Osteocyte (in vitro differentiated cells): ENCODE data around the gene CD55. TPM values are rescaled to one million over a fixed set of nuclear protein-coding genes. Genes with fewer than 3 reads are reported as not detected.

Experiments
- DNase-seq: peaks from one replicate; pipeline ENCODE4 v3.0.0; 2021; ENCODE audit warnings: mixed read lengths; ENCODE audit not compliant: unreplicated experiment; ENCODE audit errors: extremely low spot score
- H3K27ac Mint-ChIP-seq: one replicate; pipeline ENCODE4 v1.8.0; 2021; ENCODE audit warnings: mild to moderate bottlenecking, mixed read lengths; ENCODE audit not compliant: unreplicated experiment
- H3K27me3 Mint-ChIP-seq: one replicate; pipeline ENCODE4 v1.8.0; 2021; ENCODE audit warnings: mixed read lengths; ENCODE audit not compliant: unreplicated experiment
- H3K36me3 Mint-ChIP-seq: one replicate; pipeline ENCODE4 v1.8.0; 2021; ENCODE audit warnings: mixed read lengths; ENCODE audit not compliant: unreplicated experiment
- H3K4me1 Mint-ChIP-seq: one replicate; pipeline ENCODE4 v1.8.0; 2021; ENCODE audit warnings: mixed read lengths; ENCODE audit not compliant: unreplicated experiment
- H3K4me3 Mint-ChIP-seq: one replicate; pipeline ENCODE4 v1.8.0; 2021; ENCODE audit warnings: mild to moderate bottlenecking, moderate library complexity, mixed read lengths; ENCODE audit not compliant: unreplicated experiment
- H3K9me3 Mint-ChIP-seq: one replicate; pipeline ENCODE4 v1.8.0; 2021; ENCODE audit warnings: mixed read lengths; ENCODE audit not compliant: unreplicated experiment
- total RNA-seq: library from RNA; stranded (reverse); gene quantifications from 2 replicates; pipeline ENCODE4 v1.2.1, GENCODE V29; 2021
- TF ChIP-seq, protein P1 (sequence below): fragments of 200-600 bp; sonication (generic); IDR thresholded peaks from 2 replicates; pipeline ENCODE4 v1.5.0; 2021; ENCODE audit warnings: antibody characterized with exemption, mild to moderate bottlenecking, moderate library complexity

Gene CD55
- total RNA-seq, 1 donor from 2014 or later, result 3.3 TPM

DNA sequence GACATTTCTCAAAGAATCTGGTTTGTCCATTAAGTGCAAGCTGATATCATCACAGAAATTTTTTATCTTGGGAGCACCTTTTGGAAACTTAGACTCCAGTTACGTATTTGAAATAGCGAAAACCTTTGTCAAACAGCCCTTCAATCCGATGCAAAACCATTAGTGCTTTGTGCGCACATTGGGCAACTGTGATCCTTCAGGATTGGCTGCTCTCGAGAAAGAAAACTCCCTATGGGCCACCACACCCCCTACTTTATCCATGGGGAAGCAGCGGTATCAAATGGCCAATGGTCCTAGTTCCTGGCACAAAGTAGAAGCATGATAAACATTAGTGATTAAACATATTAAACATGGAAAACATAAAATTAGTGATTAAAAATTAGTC lies 16.0 kb upstream of the CD55 start:
- Mint-ChIP-seq H3K27me3 (peaks cover 8% of the 10 kb centered on the region), H3K4me3 (no peak overlapping the region), H3K4me1 (peaks cover 4% of the 10 kb centered on the region), H3K27ac (no peak overlapping the region), H3K36me3 (no peaks in the 10 kb centered on the region), H3K9me3 (peaks cover 13% of the 10 kb centered on the region)
- DNase-seq, result no peak
- TF ChIP-seq, protein P1, sequence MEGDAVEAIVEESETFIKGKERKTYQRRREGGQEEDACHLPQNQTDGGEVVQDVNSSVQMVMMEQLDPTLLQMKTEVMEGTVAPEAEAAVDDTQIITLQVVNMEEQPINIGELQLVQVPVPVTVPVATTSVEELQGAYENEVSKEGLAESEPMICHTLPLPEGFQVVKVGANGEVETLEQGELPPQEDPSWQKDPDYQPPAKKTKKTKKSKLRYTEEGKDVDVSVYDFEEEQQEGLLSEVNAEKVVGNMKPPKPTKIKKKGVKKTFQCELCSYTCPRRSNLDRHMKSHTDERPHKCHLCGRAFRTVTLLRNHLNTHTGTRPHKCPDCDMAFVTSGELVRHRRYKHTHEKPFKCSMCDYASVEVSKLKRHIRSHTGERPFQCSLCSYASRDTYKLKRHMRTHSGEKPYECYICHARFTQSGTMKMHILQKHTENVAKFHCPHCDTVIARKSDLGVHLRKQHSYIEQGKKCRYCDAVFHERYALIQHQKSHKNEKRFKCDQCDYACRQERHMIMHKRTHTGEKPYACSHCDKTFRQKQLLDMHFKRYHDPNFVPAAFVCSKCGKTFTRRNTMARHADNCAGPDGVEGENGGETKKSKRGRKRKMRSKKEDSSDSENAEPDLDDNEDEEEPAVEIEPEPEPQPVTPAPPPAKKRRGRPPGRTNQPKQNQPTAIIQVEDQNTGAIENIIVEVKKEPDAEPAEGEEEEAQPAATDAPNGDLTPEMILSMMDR, result no peak

DNA sequence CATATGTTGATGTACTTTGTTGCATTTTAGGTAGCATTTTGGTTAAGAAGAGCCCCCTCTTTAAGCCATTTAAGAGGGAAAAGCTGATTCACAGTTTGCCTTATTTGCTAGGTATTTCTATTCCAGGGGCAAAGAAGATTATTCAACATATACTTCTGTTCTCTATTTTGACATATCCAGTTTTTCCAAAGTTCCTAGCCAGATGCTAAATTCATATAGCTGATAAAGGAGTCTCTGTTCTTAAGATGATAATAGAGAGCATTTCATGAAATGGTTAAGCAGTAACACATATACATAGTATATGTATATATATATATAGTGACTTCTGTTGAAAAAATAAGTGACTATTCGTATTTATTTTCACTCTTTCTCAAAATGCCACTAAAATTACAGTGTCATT lies 15.5 kb upstream of the CD55 start:
- H3K27ac Mint-ChIP-seq, result no peak overlapping the region
- peaks cover 8% of the 10 kb centered on the region for H3K27me3 Mint-ChIP-seq
- no peak overlapping the region for H3K4me3 Mint-ChIP-seq
- H3K9me3 Mint-ChIP-seq, result peaks cover 13% of the 10 kb centered on the region
- no peaks in the 10 kb centered on the region for H3K36me3 Mint-ChIP-seq
- no peak for DNase-seq
- peaks cover 4% of the 10 kb centered on the region for H3K4me1 Mint-ChIP-seq
- TF ChIP-seq, protein P1, result no peak

DNA sequence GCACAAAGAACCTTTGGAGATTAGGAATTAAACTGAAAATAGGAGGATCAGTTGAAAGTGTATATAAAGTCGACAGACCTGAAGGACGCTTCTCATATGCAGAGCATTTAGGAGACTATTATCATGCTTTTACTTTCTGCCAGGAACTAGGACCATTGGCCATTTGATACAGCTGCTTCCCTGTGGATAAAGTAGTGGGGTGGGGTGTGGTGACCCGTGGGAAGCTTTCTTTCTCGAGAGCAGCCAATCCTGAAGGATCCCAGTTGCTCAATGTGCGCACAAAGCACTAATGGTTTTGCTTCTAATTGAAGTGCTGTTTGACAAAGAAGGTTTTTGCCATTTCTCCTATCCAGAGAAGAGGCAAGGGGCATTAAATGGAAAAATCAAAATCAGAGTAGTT lies 14.9 kb upstream of the CD55 start:
- H3K27ac Mint-ChIP-seq, result no peak overlapping the region
- no peak overlapping the region for H3K4me3 Mint-ChIP-seq
- H3K4me1 Mint-ChIP-seq, result peaks cover 4% of the 10 kb centered on the region
- TF ChIP-seq, protein P1, result no peak
- H3K27me3 Mint-ChIP-seq, result peaks cover 8% of the 10 kb centered on the region
- H3K9me3 Mint-ChIP-seq, result peaks cover 13% of the 10 kb centered on the region
- DNase-seq, result no peak
- no peaks in the 10 kb centered on the region for H3K36me3 Mint-ChIP-seq

DNA sequence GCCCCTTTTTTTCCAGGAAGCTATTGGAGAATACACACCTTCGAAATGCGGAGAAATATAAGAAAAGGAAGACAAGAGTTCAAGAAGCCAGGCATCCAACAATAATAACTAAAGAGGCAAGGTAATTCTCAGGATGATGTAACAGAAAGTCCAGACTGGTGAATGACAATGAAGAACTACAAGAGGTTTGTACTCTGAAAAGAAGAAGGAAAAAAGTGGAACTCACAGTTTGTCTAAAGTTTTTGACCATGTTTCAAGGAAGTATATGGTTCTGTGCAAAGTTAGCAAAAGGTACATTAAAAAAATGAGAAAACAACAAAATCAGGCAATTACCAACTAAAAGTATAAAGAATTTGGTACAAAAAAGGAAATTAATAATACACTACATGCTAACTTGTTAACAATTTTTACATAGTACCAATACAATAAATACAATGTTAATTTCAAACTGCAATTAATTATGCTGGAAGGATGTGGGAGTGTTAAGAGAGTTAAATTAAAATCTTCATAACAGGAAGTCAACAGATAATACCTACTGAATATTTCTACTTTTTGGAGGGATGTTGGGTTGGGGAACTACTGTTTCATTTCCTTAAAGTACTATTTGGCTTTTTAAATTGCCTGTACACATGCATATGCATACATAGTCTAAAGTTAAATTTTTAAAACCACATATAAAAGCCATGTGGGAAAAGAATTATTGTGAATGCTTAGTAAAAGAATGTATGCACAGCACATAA lies 12.9 kb upstream of the CD55 start:
- peaks cover 4% of the 10 kb centered on the region for H3K4me1 Mint-ChIP-seq
- no peak overlapping the region for H3K4me3 Mint-ChIP-seq
- no peak overlapping the region for H3K27ac Mint-ChIP-seq
- no peak for DNase-seq
- no peaks in the 10 kb centered on the region for H3K36me3 Mint-ChIP-seq
- TF ChIP-seq, protein P1, result no peak
- H3K27me3 Mint-ChIP-seq, result peaks cover 8% of the 10 kb centered on the region
- H3K9me3 Mint-ChIP-seq, result no peaks in the 10 kb centered on the region

DNA sequence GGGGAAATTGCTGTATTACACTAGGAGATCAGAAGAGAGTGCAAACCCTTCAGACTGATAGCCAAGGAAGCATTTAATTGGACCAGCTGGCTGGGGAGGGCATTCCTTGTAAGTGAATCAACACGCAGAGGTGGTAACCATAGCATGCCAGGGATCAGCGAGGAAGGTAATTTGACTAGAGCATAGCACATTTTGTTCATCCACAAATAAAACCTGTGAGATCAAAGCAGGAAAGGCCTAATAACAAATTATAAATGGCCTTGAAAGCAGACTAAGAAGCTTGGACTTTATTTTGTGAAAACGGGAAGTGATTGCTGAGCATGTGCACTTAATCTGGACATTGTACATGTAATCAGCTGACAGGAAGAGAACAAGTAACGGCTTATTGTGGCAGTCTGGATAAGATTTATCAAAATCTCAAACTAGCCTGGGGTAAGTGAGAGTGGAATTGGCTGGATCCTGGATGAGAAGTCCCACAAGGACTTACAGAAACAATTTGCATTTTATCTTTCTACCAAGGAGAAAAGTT lies 11.7 kb upstream of the CD55 start:
- H3K9me3 Mint-ChIP-seq, result no peaks in the 10 kb centered on the region
- H3K27me3 Mint-ChIP-seq, result peaks cover 13% of the 10 kb centered on the region
- DNase-seq, result no peak
- TF ChIP-seq, protein P1, result no peak
- no peaks in the 10 kb centered on the region for H3K36me3 Mint-ChIP-seq
- no peak overlapping the region for H3K4me3 Mint-ChIP-seq
- H3K27ac Mint-ChIP-seq, result no peak overlapping the region
- peaks cover 4% of the 10 kb centered on the region for H3K4me1 Mint-ChIP-seq
